ENCODE measurements around the gene STUM.

Gene STUM

GRCh38 chr1:226626577-226626956 lies 78.0 kb downstream of the STUM start:
- Histone ChIP-seq H3K4me3 (ENCODE audit: low read depth, low read length) (no peak overlapping the region), H3K9ac (ENCODE audit: low read depth, low read length) (no peak overlapping the region), H3K4me1 (ENCODE audit: control insufficient read depth, insufficient read depth, low read length) (no peaks in the 10 kb centered on the region), H3K27me3 (ENCODE audit: control insufficient read depth, insufficient read depth, low read length) (peaks cover 13% of the 10 kb centered on the region), H3K36me3 (ENCODE audit: control insufficient read depth, insufficient read depth, low read length) (no peaks in the 10 kb centered on the region), H3K9me3 (ENCODE audit: control insufficient read depth, insufficient read depth, low read length) (no peaks in the 10 kb centered on the region)

- H3K4me3 ChIP-seq (ENCODE audit: low read depth, low read length): no peak overlapping the region
- H3K4me1 ChIP-seq (ENCODE audit: control insufficient read depth, insufficient read depth, low read length): no peaks in the 10 kb centered on the region
- no peaks in the 10 kb centered on the region for H3K9me3 ChIP-seq (ENCODE audit: control insufficient read depth, insufficient read depth, low read length)
- H3K36me3 ChIP-seq (ENCODE audit: control insufficient read depth, insufficient read depth, low read length): no peaks in the 10 kb centered on the region
- H3K9ac ChIP-seq (ENCODE audit: low read depth, low read length): no peak overlapping the region
- peaks cover 13% of the 10 kb centered on the region for H3K27me3 ChIP-seq (ENCODE audit: control insufficient read depth, insufficient read depth, low read length)
Observed at GRCh38 chr1:226627050-226627755, 78.6 kb downstream of the STUM start.

GRCh38 chr1:226627924-226628611 lies 79.5 kb downstream of the STUM start:
- H3K4me3 ChIP-seq (ENCODE audit: low read depth, low read length): no peak overlapping the region
- H3K36me3 ChIP-seq (ENCODE audit: control insufficient read depth, insufficient read depth, low read length): no peaks in the 10 kb centered on the region
- no peak overlapping the region for H3K9ac ChIP-seq (ENCODE audit: low read depth, low read length)
- H3K4me1 ChIP-seq (ENCODE audit: control insufficient read depth, insufficient read depth, low read length): no peaks in the 10 kb centered on the region
- H3K9me3 ChIP-seq (ENCODE audit: control insufficient read depth, insufficient read depth, low read length): no peaks in the 10 kb centered on the region
- H3K27me3 ChIP-seq (ENCODE audit: control insufficient read depth, insufficient read depth, low read length): peaks cover 13% of the 10 kb centered on the region

DNA sequence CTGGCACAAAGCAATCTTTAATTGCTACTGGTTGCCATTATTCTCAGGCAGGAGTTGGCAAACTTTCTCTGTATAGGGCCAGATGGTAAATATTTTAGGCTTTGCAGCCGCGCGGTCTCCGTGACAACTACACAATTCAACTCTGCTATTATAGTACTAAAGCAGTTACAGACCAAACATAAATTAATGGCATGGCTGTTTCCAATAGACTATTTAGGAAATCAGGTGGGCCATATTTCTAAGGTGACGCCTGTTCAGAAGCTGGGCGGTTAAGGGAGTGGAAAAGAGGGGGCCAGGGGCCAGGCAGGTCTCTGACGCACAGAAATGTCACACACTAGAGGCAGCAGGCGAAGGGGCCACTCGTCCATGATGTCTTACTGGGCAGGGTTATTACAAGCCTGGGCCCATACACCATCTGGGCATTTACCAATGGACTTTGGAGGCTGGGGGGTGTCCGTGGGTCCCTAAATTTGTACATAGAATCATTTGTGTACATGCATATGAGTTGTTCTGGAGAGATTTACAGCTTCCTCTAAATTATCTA lies 80.1 kb downstream of the STUM start:
- Histone ChIP-seq H3K4me1 (ENCODE audit: control insufficient read depth, insufficient read depth, low read length) (no peaks in the 10 kb centered on the region), H3K9me3 (ENCODE audit: control insufficient read depth, insufficient read depth, low read length) (no peaks in the 10 kb centered on the region), H3K27me3 (ENCODE audit: control insufficient read depth, insufficient read depth, low read length) (peaks cover 13% of the 10 kb centered on the region), H3K36me3 (ENCODE audit: control insufficient read depth, insufficient read depth, low read length) (no peaks in the 10 kb centered on the region), H3K9ac (ENCODE audit: low read depth, low read length) (no peak overlapping the region), H3K4me3 (ENCODE audit: low read depth, low read length) (no peak overlapping the region)

DNA sequence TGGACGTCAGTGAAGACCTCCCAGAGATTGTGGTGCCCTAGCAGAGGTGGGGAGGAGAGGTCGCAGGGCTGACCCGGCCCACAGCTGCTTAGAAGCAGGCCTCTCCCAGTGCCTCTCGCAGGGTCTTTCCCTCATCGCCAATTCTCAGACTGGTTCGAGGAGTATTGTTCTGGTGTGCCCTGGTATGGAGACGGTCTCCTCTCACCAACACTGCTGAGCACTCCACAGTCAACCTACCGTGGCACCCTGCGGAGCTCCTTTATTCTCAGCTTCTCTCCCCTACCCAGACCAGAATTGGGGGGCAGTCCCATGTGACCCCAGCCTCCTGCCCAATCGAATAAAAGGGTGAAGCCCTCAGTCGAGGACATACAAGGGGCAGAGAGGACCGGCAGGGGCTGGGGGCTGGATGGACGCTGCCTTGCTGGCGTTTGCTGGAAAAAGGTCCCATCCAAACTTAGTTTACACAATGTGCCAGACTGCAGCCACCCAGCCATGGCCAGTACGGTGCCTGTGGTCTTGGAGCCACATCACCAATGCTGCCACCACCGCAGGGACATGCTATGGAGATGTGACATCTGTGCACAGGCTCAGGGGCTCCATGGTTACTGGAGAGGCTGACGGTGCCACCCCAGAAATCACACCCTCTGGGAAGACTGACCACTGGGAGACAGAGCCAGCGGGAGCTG lies 80.8 kb downstream of the STUM start:
- no peaks in the 10 kb centered on the region for H3K4me1 ChIP-seq (ENCODE audit: control insufficient read depth, insufficient read depth, low read length)

DNA sequence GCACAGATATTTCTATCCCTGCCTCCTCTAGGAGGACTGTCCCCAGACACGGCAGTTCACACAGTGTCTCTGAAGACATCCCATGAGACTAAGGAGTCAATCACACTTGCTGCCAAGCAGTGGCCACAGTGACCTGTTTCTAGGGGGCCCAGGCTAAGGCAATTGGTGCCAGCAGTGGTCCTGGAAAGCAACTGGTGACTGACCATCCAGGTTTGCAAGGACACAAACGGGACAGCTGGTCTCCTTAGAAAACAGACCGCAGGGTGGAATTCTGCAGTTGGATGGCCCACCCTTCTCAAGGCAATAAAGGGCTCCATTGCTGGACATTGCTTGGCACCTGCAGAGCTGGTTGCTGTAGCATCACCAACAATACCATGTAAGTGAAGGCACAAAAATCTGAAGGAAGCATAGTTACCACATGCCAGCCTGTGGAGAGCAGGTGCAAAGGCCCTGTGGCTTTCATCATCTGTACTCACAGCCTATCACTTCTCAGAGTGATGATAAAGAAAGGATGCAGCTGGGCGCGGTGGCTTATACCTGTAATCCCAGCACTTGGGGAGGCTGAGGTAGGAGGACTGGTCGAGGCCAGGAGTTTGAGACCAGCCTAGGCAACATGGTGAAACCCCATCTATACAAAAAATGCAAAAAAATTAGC lies 81.5 kb downstream of the STUM start:
- H3K27me3 ChIP-seq (ENCODE audit: control insufficient read depth, insufficient read depth, low read length): peaks cover 13% of the 10 kb centered on the region
- H3K9ac ChIP-seq (ENCODE audit: low read depth, low read length): no peak overlapping the region
- no peaks in the 10 kb centered on the region for H3K36me3 ChIP-seq (ENCODE audit: control insufficient read depth, insufficient read depth, low read length)
- no peak overlapping the region for H3K4me3 ChIP-seq (ENCODE audit: low read depth, low read length)
- no peaks in the 10 kb centered on the region for H3K4me1 ChIP-seq (ENCODE audit: control insufficient read depth, insufficient read depth, low read length)
- no peaks in the 10 kb centered on the region for H3K9me3 ChIP-seq (ENCODE audit: control insufficient read depth, insufficient read depth, low read length)

More for the DNA sequence above, 80.8 kb downstream of the STUM start:
- Histone ChIP-seq H3K4me3 (ENCODE audit: low read depth, low read length) (no peak overlapping the region), H3K27me3 (ENCODE audit: control insufficient read depth, insufficient read depth, low read length) (peaks cover 13% of the 10 kb centered on the region), H3K9me3 (ENCODE audit: control insufficient read depth, insufficient read depth, low read length) (no peaks in the 10 kb centered on the region), H3K36me3 (ENCODE audit: control insufficient read depth, insufficient read depth, low read length) (no peaks in the 10 kb centered on the region), H3K9ac (ENCODE audit: low read depth, low read length) (no peak overlapping the region)

DNA sequence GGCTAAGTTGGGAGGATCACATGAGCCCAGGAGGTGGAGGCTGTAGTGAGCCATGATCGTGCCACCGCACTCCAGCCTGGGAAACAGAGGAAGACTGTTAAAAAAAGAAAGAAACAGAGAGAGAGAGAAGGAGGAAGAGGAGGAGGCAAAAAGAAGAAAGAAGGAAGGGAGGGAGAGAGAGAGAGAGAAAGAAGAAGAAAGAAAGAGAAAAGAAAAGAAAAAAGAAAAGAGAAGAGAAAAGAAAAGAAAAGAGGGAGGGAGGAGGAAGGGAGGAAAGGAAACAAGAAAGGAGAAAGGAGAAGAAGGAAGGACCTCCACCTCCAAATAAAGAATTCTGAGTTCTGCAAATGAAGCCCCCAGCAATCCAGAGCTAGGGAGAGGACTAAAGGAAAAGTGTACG lies 82.0 kb downstream of the STUM start:
- no peaks in the 10 kb centered on the region for H3K9me3 ChIP-seq (ENCODE audit: control insufficient read depth, insufficient read depth, low read length)
- no peaks in the 10 kb centered on the region for H3K4me1 ChIP-seq (ENCODE audit: control insufficient read depth, insufficient read depth, low read length)
- H3K27me3 ChIP-seq (ENCODE audit: control insufficient read depth, insufficient read depth, low read length): peaks cover 13% of the 10 kb centered on the region
- H3K36me3 ChIP-seq (ENCODE audit: control insufficient read depth, insufficient read depth, low read length): no peaks in the 10 kb centered on the region
- H3K4me3 ChIP-seq (ENCODE audit: low read depth, low read length): no peak overlapping the region
- no peak overlapping the region for H3K9ac ChIP-seq (ENCODE audit: low read depth, low read length)

DNA sequence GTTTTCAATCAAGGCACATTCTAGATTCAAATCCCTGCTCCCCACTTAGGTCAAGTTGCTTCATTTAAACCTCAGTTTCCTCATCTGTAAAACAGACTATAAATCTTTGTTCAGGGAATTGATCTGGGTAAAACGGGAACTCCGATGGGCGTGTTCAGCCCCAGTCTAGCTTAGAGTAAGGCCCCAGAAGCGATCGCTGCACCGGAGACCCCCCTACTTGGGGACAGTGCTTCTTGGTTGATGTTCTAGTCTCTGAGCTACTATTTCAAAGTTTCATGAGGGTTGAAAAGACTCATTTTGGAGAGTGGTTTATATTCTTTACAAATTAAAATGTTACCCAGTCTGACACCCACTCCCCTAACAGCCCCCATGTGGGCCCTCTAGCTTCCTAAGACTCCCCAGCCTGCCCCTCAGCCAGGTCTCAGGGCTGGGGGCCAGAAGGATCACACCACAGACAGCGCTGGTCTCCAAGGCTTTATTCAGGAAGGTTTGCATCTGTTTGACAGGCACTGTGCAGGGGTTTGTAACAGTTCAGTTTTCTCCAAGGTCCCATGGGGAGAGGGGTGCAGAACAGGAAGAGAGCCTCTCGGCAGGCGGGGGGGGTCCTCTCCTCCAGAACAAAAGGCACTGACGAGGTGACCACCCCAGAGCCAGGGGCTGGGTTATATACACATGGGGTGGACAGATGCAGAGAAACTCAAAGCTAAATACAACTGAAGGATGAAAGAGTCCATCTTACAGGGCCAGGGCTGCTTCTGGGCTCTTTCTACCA lies 82.9 kb downstream of the STUM start:
- Histone ChIP-seq H3K36me3 (ENCODE audit: control insufficient read depth, insufficient read depth, low read length) (no peaks in the 10 kb centered on the region), H3K27me3 (ENCODE audit: control insufficient read depth, insufficient read depth, low read length) (peaks cover 10% of the 10 kb centered on the region), H3K9me3 (ENCODE audit: control insufficient read depth, insufficient read depth, low read length) (no peaks in the 10 kb centered on the region), H3K9ac (ENCODE audit: low read depth, low read length) (no peak overlapping the region), H3K4me1 (ENCODE audit: control insufficient read depth, insufficient read depth, low read length) (no peaks in the 10 kb centered on the region), H3K4me3 (ENCODE audit: low read depth, low read length) (no peak overlapping the region)

- H3K27me3 ChIP-seq (ENCODE audit: control insufficient read depth, insufficient read depth, low read length): peaks cover 2% of the 10 kb centered on the region
- no peaks in the 10 kb centered on the region for H3K36me3 ChIP-seq (ENCODE audit: control insufficient read depth, insufficient read depth, low read length)
- no peaks in the 10 kb centered on the region for H3K4me1 ChIP-seq (ENCODE audit: control insufficient read depth, insufficient read depth, low read length)
- H3K9me3 ChIP-seq (ENCODE audit: control insufficient read depth, insufficient read depth, low read length): no peaks in the 10 kb centered on the region
- no peak overlapping the region for H3K4me3 ChIP-seq (ENCODE audit: low read depth, low read length)
- H3K9ac ChIP-seq (ENCODE audit: low read depth, low read length): no peak overlapping the region
Observed at GRCh38 chr1:226632169-226632879, 83.8 kb downstream of the STUM start.

GRCh38 chr1:226632922-226633351 lies 84.4 kb downstream of the STUM start:
- H3K9ac ChIP-seq (ENCODE audit: low read depth, low read length): no peak overlapping the region
- H3K36me3 ChIP-seq (ENCODE audit: control insufficient read depth, insufficient read depth, low read length): no peaks in the 10 kb centered on the region
- H3K27me3 ChIP-seq (ENCODE audit: control insufficient read depth, insufficient read depth, low read length): no peaks in the 10 kb centered on the region
- no peaks in the 10 kb centered on the region for H3K4me1 ChIP-seq (ENCODE audit: control insufficient read depth, insufficient read depth, low read length)
- no peak overlapping the region for H3K4me3 ChIP-seq (ENCODE audit: low read depth, low read length)
- H3K9me3 ChIP-seq (ENCODE audit: control insufficient read depth, insufficient read depth, low read length): no peaks in the 10 kb centered on the region

All from iPS-15b (cell line).